SK-N-SH treated with all-trans-retinoic acid at 6 μM for 48 hours (cell line): Measurements from ENCODE around the gene RAB35.

ENCODE experiments used
- ATAC-seq: fragments of 200-7000 bp; cut with Tn5 transposase; 3 replicates; pipeline ENCODE4 v1.9.1; 2020; ENCODE audit warnings: mild to moderate bottlenecking, moderate library complexity
- ARNTL ChIP-seq: fragments of 450-650 bp; formaldehyde crosslinking; IDR thresholded peaks from 2 replicates; pipeline ENCODE4 v1.5.0; 2020; ENCODE audit warnings: low read depth, mild to moderate bottlenecking, moderate library complexity, borderline replicate concordance
- BACH2 ChIP-seq: fragments of 250-450 bp; sonication (Bioruptor Pico); IDR thresholded peaks from 2 replicates; pipeline ENCODE4 v1.9.0; 2021; ENCODE audit warnings: mild to moderate bottlenecking, borderline replicate concordance
- CSDC2 ChIP-seq: fragments of 250-450 bp; sonication (Bioruptor Pico); IDR thresholded peaks from 2 replicates; pipeline ENCODE4 v1.5.0; 2020; ENCODE audit warnings: mild to moderate bottlenecking, moderate library complexity
- ESRRG ChIP-seq: fragments of 250-450 bp; sonication (Bioruptor Pico); IDR thresholded peaks from 2 replicates; pipeline ENCODE4 v1.6.1; 2021; ENCODE audit warnings: mild to moderate bottlenecking
- GLIS3 ChIP-seq: fragments of 250-450 bp; sonication (Bioruptor Pico); IDR thresholded peaks from 2 replicates; pipeline ENCODE4 v1.5.0; 2020; ENCODE audit warnings: mild to moderate bottlenecking, moderate library complexity
- ISL1 ChIP-seq: fragments of 250-450 bp; sonication (Bioruptor Pico); IDR thresholded peaks from 2 replicates; pipeline ENCODE4 v2.1.2; 2022; ENCODE audit warnings: mild to moderate bottlenecking, moderate library complexity
- OSR1 ChIP-seq: fragments of 250-450 bp; sonication (Bioruptor Pico); IDR thresholded peaks from 2 replicates; pipeline ENCODE4 v1.8.0; 2022; ENCODE audit warnings: moderate library complexity, mild to moderate bottlenecking, inconsistent platforms
- POU6F1 ChIP-seq: fragments of 250-450 bp; sonication (Bioruptor Pico); IDR thresholded peaks from 2 replicates; pipeline ENCODE4 v1.8.0; 2021; ENCODE audit warnings: low read depth, mild to moderate bottlenecking, moderate library complexity, borderline replicate concordance
- PPARA ChIP-seq: fragments of 250-450 bp; sonication (Bioruptor Pico); IDR thresholded peaks from 2 replicates; pipeline ENCODE4 v1.5.0; 2020; ENCODE audit warnings: mild to moderate bottlenecking, borderline replicate concordance
- RARB ChIP-seq: fragments of 250-450 bp; sonication (Bioruptor Pico); IDR thresholded peaks from 2 replicates; pipeline ENCODE4 v1.8.0; 2021; ENCODE audit warnings: mild to moderate bottlenecking, moderate library complexity
- SNAI2 ChIP-seq: fragments of 250-450 bp; sonication (Bioruptor Pico); IDR thresholded peaks from 2 replicates; pipeline ENCODE4 v1.5.0; 2020; ENCODE audit warnings: mild to moderate bottlenecking, moderate library complexity
- TCF4 ChIP-seq: fragments of 250-450 bp; sonication (Bioruptor Pico); IDR thresholded peaks from 2 replicates; pipeline ENCODE4 v1.8.0; 2021; ENCODE audit warnings: mild to moderate bottlenecking, moderate library complexity, borderline replicate concordance
- TOX ChIP-seq: fragments of 250-450 bp; sonication (Bioruptor Pico); IDR thresholded peaks from 2 replicates; pipeline ENCODE4 v1.8.0; 2021; ENCODE audit warnings: mild to moderate bottlenecking, moderate library complexity, borderline replicate concordance
- ZC3H10 ChIP-seq: fragments of 250-450 bp; sonication (Bioruptor Pico); IDR thresholded peaks from 2 replicates; pipeline ENCODE4 v1.5.1; 2021; ENCODE audit warnings: mild to moderate bottlenecking, moderate library complexity
- ZFP3 ChIP-seq: fragments of 250-450 bp; sonication (Bioruptor Pico); IDR thresholded peaks from 2 replicates; pipeline ENCODE4 v1.5.0; 2020; ENCODE audit warnings: mild to moderate bottlenecking, moderate library complexity
- ZFP30 ChIP-seq: fragments of 450-650 bp; formaldehyde crosslinking; IDR thresholded peaks from 2 replicates; pipeline ENCODE4 v1.5.0; 2022; ENCODE audit warnings: mild to moderate bottlenecking, moderate library complexity
- ZNF565 ChIP-seq: fragments of 450-650 bp; formaldehyde crosslinking; conservative IDR thresholded peaks from 2 replicates; pipeline ENCODE4 v1.5.0; 2020; ENCODE audit warnings: low read depth, mild to moderate bottlenecking, moderate library complexity
- ZNF70 ChIP-seq: fragments of 450-650 bp; formaldehyde crosslinking; IDR thresholded peaks from 2 replicates; pipeline ENCODE4 v1.5.0; 2020; ENCODE audit warnings: mild to moderate bottlenecking, moderate library complexity
- ZNF8 ChIP-seq: fragments of 450-650 bp; formaldehyde crosslinking; IDR thresholded peaks from 2 replicates; pipeline ENCODE4 v1.5.0; 2020; ENCODE audit warnings: mild to moderate bottlenecking, moderate library complexity
- TF ChIP-seq, protein P1 (sequence below): fragments of 250-450 bp; sonication (Bioruptor Pico); IDR thresholded peaks from 2 replicates; pipeline ENCODE4 v1.5.1; 2021; ENCODE audit warnings: mild to moderate bottlenecking, moderate library complexity
- TF ChIP-seq, protein P2 (sequence below): fragments of 250-450 bp; sonication (Bioruptor Pico); IDR thresholded peaks from 2 replicates; pipeline ENCODE4 v1.8.0; 2020; ENCODE audit warnings: mild to moderate bottlenecking, moderate library complexity, borderline replicate concordance
- TF ChIP-seq, protein P3 (sequence below): fragments of 250-450 bp; sonication (Bioruptor Pico); IDR thresholded peaks from 2 replicates; pipeline ENCODE4 v1.5.0; 2020; ENCODE audit warnings: mild to moderate bottlenecking, moderate library complexity
- TF ChIP-seq, protein P4 (sequence below): fragments of 250-450 bp; sonication (Bioruptor Pico); IDR thresholded peaks from 2 replicates; pipeline ENCODE4 v1.5.1; 2020; ENCODE audit warnings: low read depth, mild to moderate bottlenecking, moderate library complexity

Gene RAB35

DNA sequence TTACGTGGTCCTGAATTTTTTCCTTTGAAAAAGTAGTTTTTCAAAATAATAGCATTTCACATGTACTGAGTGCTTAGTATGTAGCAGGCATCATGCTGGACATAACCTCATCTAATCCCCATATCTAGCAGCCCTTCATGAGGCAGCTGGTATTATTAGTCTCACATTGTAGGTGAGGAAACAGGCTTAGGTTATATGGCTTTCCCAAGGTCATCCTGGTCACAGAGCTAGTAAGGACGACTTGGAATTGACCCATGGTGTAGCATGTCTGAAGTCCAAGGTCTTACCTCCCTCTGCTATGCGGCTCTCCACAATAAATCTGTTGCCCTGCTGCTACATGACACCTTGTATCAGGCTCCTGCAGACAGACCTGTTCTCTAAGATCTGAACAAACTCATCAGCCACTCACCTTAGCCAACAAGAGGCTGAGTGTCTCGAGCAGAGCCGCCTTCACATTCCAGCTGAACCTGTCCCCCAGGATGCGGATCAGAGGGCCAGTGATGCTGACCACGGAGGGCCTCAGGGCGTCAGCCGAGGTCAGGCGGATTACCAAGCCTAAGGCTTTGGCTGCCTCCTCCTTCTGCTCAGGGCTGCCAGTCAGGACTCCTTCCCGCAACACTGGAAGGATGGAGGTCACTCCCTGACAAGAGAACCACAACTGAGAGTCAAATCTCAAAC, 19.7 kb upstream of the RAB35 start:
- ATAC-seq = no peak
- no peak for TF ChIP-seq PPARA

DNA sequence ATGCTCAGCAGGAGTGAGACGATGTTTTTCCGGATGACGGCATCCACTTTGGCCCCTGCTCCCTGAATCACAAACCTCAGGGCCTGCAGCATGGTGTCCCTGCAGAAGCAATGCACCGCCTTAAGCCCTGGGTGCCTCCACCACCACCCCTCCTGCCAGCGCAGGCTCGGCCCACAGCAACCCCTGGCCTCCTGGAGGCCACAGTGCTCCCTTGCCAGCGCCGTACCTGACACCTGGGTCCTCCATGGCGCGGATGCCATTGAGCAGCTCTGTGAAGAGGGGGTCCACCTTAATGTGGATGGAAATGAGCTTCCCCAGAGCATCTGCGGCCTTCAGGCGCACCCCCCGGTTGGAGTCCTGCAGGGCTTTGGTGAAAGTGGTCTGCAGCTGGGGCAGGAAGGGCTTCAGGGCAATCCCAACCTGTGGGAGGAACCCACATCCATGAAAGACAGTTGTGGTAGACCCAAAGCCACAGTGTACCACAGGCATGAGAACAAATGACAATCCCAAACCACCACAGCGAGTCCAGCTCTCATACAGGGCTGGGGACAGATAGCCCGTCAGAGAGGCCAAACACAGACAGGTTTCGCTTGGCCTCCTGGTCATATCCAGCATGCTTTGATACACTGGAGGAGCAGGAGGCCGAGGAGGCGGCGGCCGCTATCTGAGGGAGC, 17.9 kb upstream of the RAB35 start:
- ATAC-seq = no peak
- TF ChIP-seq RARB (CRISPR knock-in tag) (no peak), PPARA (no peak), BACH2 (CRISPR knock-in tag) (no peak), ESRRG (CRISPR knock-in tag) (no peak), TOX (CRISPR knock-in tag) (no peak), ZNF565 (CRISPR knock-in tag) (no peak), ISL1 (CRISPR knock-in tag) (no peak), ZNF70 (CRISPR knock-in tag) (no peak), SNAI2 (CRISPR knock-in tag) (no peak), ZC3H10 (no peak), TCF4 (no peak), CSDC2 (CRISPR knock-in tag) (no peak), OSR1 (CRISPR knock-in tag) (no peak), ZFP3 (no peak)
- TF ChIP-seq, protein P1, sequence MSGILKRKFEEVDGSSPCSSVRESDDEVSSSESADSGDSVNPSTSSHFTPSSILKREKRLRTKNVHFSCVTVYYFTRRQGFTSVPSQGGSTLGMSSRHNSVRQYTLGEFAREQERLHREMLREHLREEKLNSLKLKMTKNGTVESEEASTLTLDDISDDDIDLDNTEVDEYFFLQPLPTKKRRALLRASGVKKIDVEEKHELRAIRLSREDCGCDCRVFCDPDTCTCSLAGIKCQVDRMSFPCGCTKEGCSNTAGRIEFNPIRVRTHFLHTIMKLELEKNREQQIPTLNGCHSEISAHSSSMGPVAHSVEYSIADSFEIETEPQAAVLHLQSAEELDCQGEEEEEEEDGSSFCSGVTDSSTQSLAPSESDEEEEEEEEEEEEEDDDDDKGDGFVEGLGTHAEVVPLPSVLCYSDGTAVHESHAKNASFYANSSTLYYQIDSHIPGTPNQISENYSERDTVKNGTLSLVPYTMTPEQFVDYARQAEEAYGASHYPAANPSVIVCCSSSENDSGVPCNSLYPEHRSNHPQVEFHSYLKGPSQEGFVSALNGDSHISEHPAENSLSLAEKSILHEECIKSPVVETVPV (CRISPR knock-in tag) = no peak
- TF ChIP-seq, protein P2, sequence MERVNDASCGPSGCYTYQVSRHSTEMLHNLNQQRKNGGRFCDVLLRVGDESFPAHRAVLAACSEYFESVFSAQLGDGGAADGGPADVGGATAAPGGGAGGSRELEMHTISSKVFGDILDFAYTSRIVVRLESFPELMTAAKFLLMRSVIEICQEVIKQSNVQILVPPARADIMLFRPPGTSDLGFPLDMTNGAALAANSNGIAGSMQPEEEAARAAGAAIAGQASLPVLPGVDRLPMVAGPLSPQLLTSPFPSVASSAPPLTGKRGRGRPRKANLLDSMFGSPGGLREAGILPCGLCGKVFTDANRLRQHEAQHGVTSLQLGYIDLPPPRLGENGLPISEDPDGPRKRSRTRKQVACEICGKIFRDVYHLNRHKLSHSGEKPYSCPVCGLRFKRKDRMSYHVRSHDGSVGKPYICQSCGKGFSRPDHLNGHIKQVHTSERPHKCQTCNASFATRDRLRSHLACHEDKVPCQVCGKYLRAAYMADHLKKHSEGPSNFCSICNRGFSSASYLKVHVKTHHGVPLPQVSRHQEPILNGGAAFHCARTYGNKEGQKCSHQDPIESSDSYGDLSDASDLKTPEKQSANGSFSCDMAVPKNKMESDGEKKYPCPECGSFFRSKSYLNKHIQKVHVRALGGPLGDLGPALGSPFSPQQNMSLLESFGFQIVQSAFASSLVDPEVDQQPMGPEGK = no peak
- TF ChIP-seq, protein P3, sequence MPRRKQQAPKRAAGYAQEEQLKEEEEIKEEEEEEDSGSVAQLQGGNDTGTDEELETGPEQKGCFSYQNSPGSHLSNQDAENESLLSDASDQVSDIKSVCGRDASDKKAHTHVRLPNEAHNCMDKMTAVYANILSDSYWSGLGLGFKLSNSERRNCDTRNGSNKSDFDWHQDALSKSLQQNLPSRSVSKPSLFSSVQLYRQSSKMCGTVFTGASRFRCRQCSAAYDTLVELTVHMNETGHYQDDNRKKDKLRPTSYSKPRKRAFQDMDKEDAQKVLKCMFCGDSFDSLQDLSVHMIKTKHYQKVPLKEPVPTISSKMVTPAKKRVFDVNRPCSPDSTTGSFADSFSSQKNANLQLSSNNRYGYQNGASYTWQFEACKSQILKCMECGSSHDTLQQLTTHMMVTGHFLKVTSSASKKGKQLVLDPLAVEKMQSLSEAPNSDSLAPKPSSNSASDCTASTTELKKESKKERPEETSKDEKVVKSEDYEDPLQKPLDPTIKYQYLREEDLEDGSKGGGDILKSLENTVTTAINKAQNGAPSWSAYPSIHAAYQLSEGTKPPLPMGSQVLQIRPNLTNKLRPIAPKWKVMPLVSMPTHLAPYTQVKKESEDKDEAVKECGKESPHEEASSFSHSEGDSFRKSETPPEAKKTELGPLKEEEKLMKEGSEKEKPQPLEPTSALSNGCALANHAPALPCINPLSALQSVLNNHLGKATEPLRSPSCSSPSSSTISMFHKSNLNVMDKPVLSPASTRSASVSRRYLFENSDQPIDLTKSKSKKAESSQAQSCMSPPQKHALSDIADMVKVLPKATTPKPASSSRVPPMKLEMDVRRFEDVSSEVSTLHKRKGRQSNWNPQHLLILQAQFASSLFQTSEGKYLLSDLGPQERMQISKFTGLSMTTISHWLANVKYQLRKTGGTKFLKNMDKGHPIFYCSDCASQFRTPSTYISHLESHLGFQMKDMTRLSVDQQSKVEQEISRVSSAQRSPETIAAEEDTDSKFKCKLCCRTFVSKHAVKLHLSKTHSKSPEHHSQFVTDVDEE (CRISPR knock-in tag) = no peak

GRCh38 chr12:120132863-120133385, 16.4 kb upstream of the RAB35 start:
- no peak for TF ChIP-seq ZNF565 (CRISPR knock-in tag)
- no peak for TF ChIP-seq CSDC2 (CRISPR knock-in tag)
- TF ChIP-seq, protein P4, sequence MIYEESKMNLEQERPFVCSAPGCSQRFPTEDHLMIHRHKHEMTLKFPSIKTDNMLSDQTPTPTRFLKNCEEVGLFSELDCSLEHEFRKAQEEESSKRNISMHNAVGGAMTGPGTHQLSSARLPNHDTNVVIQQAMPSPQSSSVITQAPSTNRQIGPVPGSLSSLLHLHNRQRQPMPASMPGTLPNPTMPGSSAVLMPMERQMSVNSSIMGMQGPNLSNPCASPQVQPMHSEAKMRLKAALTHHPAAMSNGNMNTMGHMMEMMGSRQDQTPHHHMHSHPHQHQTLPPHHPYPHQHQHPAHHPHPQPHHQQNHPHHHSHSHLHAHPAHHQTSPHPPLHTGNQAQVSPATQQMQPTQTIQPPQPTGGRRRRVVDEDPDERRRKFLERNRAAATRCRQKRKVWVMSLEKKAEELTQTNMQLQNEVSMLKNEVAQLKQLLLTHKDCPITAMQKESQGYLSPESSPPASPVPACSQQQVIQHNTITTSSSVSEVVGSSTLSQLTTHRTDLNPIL = no peak
- TF ChIP-seq ZFP3 = no peak
- no peak for TF ChIP-seq ARNTL (CRISPR knock-in tag)
- TF ChIP-seq ZNF8 (CRISPR knock-in tag) = no peak
- no peak for TF ChIP-seq SNAI2 (CRISPR knock-in tag)
- TF ChIP-seq RARB (CRISPR knock-in tag) = no peak
- TF ChIP-seq OSR1 (CRISPR knock-in tag) = no peak
- TF ChIP-seq PPARA = no peak
- TF ChIP-seq, protein P2 = no peak
- TF ChIP-seq ISL1 (CRISPR knock-in tag) = no peak
- no peak for TF ChIP-seq ZC3H10
- TF ChIP-seq ESRRG (CRISPR knock-in tag) = no peak
- TF ChIP-seq BACH2 (CRISPR knock-in tag) = no peak
- TF ChIP-seq GLIS3 = no peak
- no peak for TF ChIP-seq POU6F1 (CRISPR knock-in tag)
- TF ChIP-seq, protein P1 (CRISPR knock-in tag) = no peak
- TF ChIP-seq TOX (CRISPR knock-in tag) = no peak
- no peak for TF ChIP-seq ZFP30 (CRISPR knock-in tag)
- ATAC-seq = no peak
